ENCODE measurements around the gene MEIS2. TPM values are rescaled to one million over a fixed set of nuclear protein-coding genes. Genes with fewer than 3 reads are reported as not detected.

The MEIS2 gene
- total RNA-seq, 1 experiment from 2014 or later, result 9.3 TPM

- H3K27me3 ChIP-seq (replicated peaks; ENCODE audit: insufficient read depth, low read depth, low read length, poor library complexity), result peaks cover 4% of the 10 kb centered on the region
- no peak overlapping the region for H3K4me3 ChIP-seq (ENCODE audit: low read depth, low read length, poor library complexity, severe bottlenecking)
- intact Hi-C loops (cut with micrococcal nuclease; ENCODE audit: unreplicated experiment), result no loop called here
- no peak for DNase-seq (ENCODE audit: low spot score)
- ChIA-PET CTCF (no interaction called here), POLR2A (ENCODE audit: low non-redundant PET) (no interaction called here)
- no peaks in the 10 kb centered on the region for H3K36me3 ChIP-seq (ENCODE audit: insufficient read depth, low read length, poor library complexity, severe bottlenecking)
- H3K4me1 ChIP-seq (ENCODE audit: insufficient read depth, low read length, poor library complexity, severe bottlenecking), result no peaks in the 10 kb centered on the region
- H3K9me3 ChIP-seq (ENCODE audit: low read depth, low read length, poor library complexity, severe bottlenecking), result no peaks in the 10 kb centered on the region
- TF ChIP-seq EZH2 (IDR thresholded peaks at IDR 0.05; ENCODE audit: borderline replicate concordance, low read depth, low read length, poor library complexity, severe bottlenecking) (no peak), CTCF (conservative IDR thresholded peaks at IDR 0.05; ENCODE audit: low read depth, low read length) (no peak)
- BruUV-seq (replicated peaks), result no TSS peak
- H3K27ac ChIP-seq (ENCODE audit: low read depth, low read length, poor library complexity, severe bottlenecking), result no peak overlapping the region
These were observed 259.2 kb downstream of the MEIS2 start for GRCh38 chr15:36841193-36841592.

Small RNA genes within 50 kb of the gene (microRNA-seq; reads per million reads assigned to microRNA genes)
- not detected for gene MIR8063

All from A673 (cell line).